Right atrium auricular region (tissue), 2 donors: Measurements from ENCODE around the gene ZNF407. TPM values are rescaled to one million over a fixed set of nuclear protein-coding genes. Genes with fewer than 3 reads are reported as not detected.

Source experiments
- DNase-seq: peaks from one replicate; pipeline ENCODE4 v3.0.0-alpha.2; 2019; ENCODE audit warnings: low spot score
- H3K27ac ChIP-seq, 2 donors: fragments of 200-600 bp; sonication (generic); 1 replicate in 1 of 2; 2 replicates in 1 of 2; pipeline ENCODE4 v1.5.1; 2016 to 2019
- H3K27me3 ChIP-seq, 2 donors: fragments of 200-600 bp; sonication (generic); one replicate each; pipeline versions ENCODE4 v1.5.1 to v1.6.0; 2017 to 2019
- H3K36me3 ChIP-seq: fragments of 200-600 bp; sonication (generic); one replicate; pipeline ENCODE4 v1.5.1; 2016
- H3K4me1 ChIP-seq, 2 donors: fragments of 200-600 bp; sonication (generic); one replicate each; pipeline versions ENCODE4 v1.5.1 to v1.6.0; 2017 to 2019
- H3K4me3 ChIP-seq, 2 donors: fragments of 200-600 bp; sonication (generic); 1 replicate in 1 of 2; 2 replicates in 1 of 2; pipeline ENCODE4 v1.5.1; 2017 to 2019; ENCODE audit warnings: mild to moderate bottlenecking in 1 of 2, moderate library complexity in 1 of 2
- H3K9me3 ChIP-seq, 2 donors: fragments of 200-600 bp; sonication (generic); one replicate each; pipeline ENCODE4 v1.5.1; 2019
- CTCF ChIP-seq, 2 donors: fragments of 200-600 bp; sonication (generic); IDR thresholded peaks; one replicate each; pipeline ENCODE4 v1.5.1; 2019; ENCODE audit warnings: antibody characterized with exemption in 2 of 2
- total RNA-seq, 2 donors: library from RNA; depleted of rRNA; stranded (reverse); fragments of >200 nt; gene quantifications; one replicate each; pipeline ENCODE4 v1.1.0, GENCODE V29; 2016

ZNF407 gene
- total RNA-seq, 2 donors from 2014 or later: 7.8 to 8.7 TPM

- DNase-seq: no peak
- Histone ChIP-seq H3K36me3 (no peaks in the 10 kb centered on the region), H3K4me1 (peaks cover 0 to 17% of the 10 kb centered on the region in 2 donors), H3K9me3 (no peaks in the 10 kb centered on the region), H3K27ac (no peak overlapping the region), H3K27me3 (no peaks in the 10 kb centered on the region), H3K4me3 (no peak overlapping the region)
- TF ChIP-seq CTCF (IDR thresholded peaks at IDR 0.05): no peak
Measured at GRCh38 chr18:74947875-74948274, 350.2 kb downstream of the ZNF407 start.

GRCh38 chr18:74949611-74950010 is 351.9 kb downstream of the ZNF407 start:
- H3K4me1 ChIP-seq: peaks cover 0 to 17% of the 10 kb centered on the region in 2 donors
- no peak for TF ChIP-seq CTCF (IDR thresholded peaks at IDR 0.05)
- H3K4me3 ChIP-seq: no peak overlapping the region
- no peak overlapping the region for H3K27ac ChIP-seq
- no peaks in the 10 kb centered on the region for H3K27me3 ChIP-seq
- no peak for DNase-seq
- H3K36me3 ChIP-seq: no peaks in the 10 kb centered on the region
- H3K9me3 ChIP-seq: no peaks in the 10 kb centered on the region

- no peak for DNase-seq
- peaks cover 0 to 17% of the 10 kb centered on the region in 2 donors for H3K4me1 ChIP-seq
- no peak overlapping the region for H3K4me3 ChIP-seq
- no peaks in the 10 kb centered on the region for H3K27me3 ChIP-seq
- peak overlapping the region; percentile 8 to 40 for H3K27ac ChIP-seq
- no peaks in the 10 kb centered on the region for H3K9me3 ChIP-seq
- no peak for TF ChIP-seq CTCF (IDR thresholded peaks at IDR 0.05)
- H3K36me3 ChIP-seq: no peaks in the 10 kb centered on the region
Measured at GRCh38 chr18:74950479-74950878, 352.8 kb downstream of the ZNF407 start.

- Histone ChIP-seq H3K4me1 (peaks cover 0 to 17% of the 10 kb centered on the region in 2 donors), H3K27ac (peak overlapping the region in 1 of 2 donors; percentile 8), H3K4me3 (no peak overlapping the region), H3K9me3 (no peaks in the 10 kb centered on the region), H3K27me3 (no peaks in the 10 kb centered on the region), H3K36me3 (no peaks in the 10 kb centered on the region)
- TF ChIP-seq CTCF (IDR thresholded peaks at IDR 0.05): no peak
- no peak for DNase-seq
Measured at GRCh38 chr18:74951165-74951760, 353.6 kb downstream of the ZNF407 start.

- no peak for DNase-seq
- Histone ChIP-seq H3K4me3 (no peak overlapping the region), H3K27me3 (no peaks in the 10 kb centered on the region), H3K36me3 (peaks cover 9% of the 10 kb centered on the region), H3K4me1 (no peaks in the 10 kb centered on the region), H3K9me3 (no peaks in the 10 kb centered on the region), H3K27ac (no peak overlapping the region)
- no peak for TF ChIP-seq CTCF (IDR thresholded peaks at IDR 0.05)
Measured at GRCh38 chr18:74957588-74958224, 360.0 kb downstream of the ZNF407 start.
